ENCODE measurements around the gene PAX7.

GRCh38 chr1:18653916-18654315 is 23.3 kb downstream of the PAX7 start:
- TF ChIP-seq TCF12 (IDR thresholded peaks at IDR 0.05; ENCODE audit: low read depth): no peak
- no peak for TF ChIP-seq CEBPB (IDR thresholded peaks at IDR 0.05)
- TF ChIP-seq, protein P1, sequence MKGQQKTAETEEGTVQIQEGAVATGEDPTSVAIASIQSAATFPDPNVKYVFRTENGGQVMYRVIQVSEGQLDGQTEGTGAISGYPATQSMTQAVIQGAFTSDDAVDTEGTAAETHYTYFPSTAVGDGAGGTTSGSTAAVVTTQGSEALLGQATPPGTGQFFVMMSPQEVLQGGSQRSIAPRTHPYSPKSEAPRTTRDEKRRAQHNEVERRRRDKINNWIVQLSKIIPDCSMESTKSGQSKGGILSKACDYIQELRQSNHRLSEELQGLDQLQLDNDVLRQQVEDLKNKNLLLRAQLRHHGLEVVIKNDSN (IDR thresholded peaks at IDR 0.05): no peak
- no peak for TF ChIP-seq EP300 (IDR thresholded peaks at IDR 0.05; ENCODE audit: borderline replicate concordance)
